NCI-H2227 (cell line): ENCODE results near the gene CHRM1.
A peak's percentile ranks its signal among the peaks of the same experiment; 100 is the strongest.

ENCODE experiments used
- DNase-seq: peaks from one replicate; lab custom pipeline; 2025; ENCODE audit not compliant: unreplicated experiment; lab: John Stamatoyannopoulos, UW

CHRM1 gene

GRCh38 chr11:62925745-62926679, 4.8 kb upstream of the CHRM1 start:
- no peak for DNase-seq

GRCh38 chr11:62925308-62925707, 4.1 kb upstream of the CHRM1 start:
- no peak for DNase-seq

- DNase-seq, result no peak
These were observed 2.6 kb upstream of the CHRM1 start for GRCh38 chr11:62923601-62924411.

GRCh38 chr11:62922653-62923431, 1.7 kb upstream of the CHRM1 start:
- no peak for DNase-seq

- no peak for DNase-seq
These were observed 1.0 kb upstream of the CHRM1 start for GRCh38 chr11:62922189-62922589.

- DNase-seq, result no peak
These were observed 518 bp upstream of the CHRM1 start for GRCh38 chr11:62921573-62922188.

GRCh38 chr11:62919898-62920640, 1.1 kb downstream of the CHRM1 start:
- DNase-seq, result no peak

GRCh38 chr11:62919476-62919875, 1.7 kb downstream of the CHRM1 start:
- DNase-seq, result no peak

- no peak for DNase-seq
These were observed 2.6 kb downstream of the CHRM1 start for GRCh38 chr11:62918531-62918930.

- DNase-seq, result no peak
These were observed 3.2 kb downstream of the CHRM1 start for GRCh38 chr11:62917906-62918502.

- no peak for DNase-seq
These were observed 6.7 kb downstream of the CHRM1 start for GRCh38 chr11:62914416-62914815.

GRCh38 chr11:62912268-62912667, 8.9 kb downstream of the CHRM1 start:
- DNase-seq, result no peak

- no peak for DNase-seq
These were observed 9.7 kb downstream of the CHRM1 start for GRCh38 chr11:62911137-62912130.

GRCh38 chr11:62910141-62910882, 10.9 kb downstream of the CHRM1 start:
- no peak for DNase-seq

GRCh38 chr11:62909107-62909894, 11.9 kb downstream of the CHRM1 start:
- DNase-seq, result peak; percentile 59

GRCh38 chr11:62908468-62909072, 12.6 kb downstream of the CHRM1 start:
- no peak for DNase-seq
